ENCODE results near the gene PPM1F.

PPM1F gene

GRCh38 chr22:21974058-21974649, 21.5 kb upstream of the PPM1F start:
- no peak for TF ChIP-seq CTCF (IDR thresholded peaks at IDR 0.05; ENCODE audit: low read depth, low read length)
- no peak for DNase-seq (ENCODE audit: extremely low read depth, low read depth)

GRCh38 chr22:21972806-21973205, 20.2 kb upstream of the PPM1F start:
- TF ChIP-seq CTCF (IDR thresholded peaks at IDR 0.05; ENCODE audit: low read depth, low read length): no peak
- no peak for DNase-seq (ENCODE audit: extremely low read depth, low read depth)

GRCh38 chr22:21972293-21972779, 19.7 kb upstream of the PPM1F start:
- DNase-seq (ENCODE audit: extremely low read depth, low read depth): no peak
- TF ChIP-seq CTCF (IDR thresholded peaks at IDR 0.05; ENCODE audit: low read depth, low read length): peak; percentile 95

- DNase-seq (ENCODE audit: extremely low read depth, low read depth): no peak
- no peak for TF ChIP-seq CTCF (IDR thresholded peaks at IDR 0.05; ENCODE audit: low read depth, low read length)
Measured at GRCh38 chr22:21971858-21972275, 19.2 kb upstream of the PPM1F start.

- DNase-seq (ENCODE audit: extremely low read depth, low read depth): no peak
- no peak for TF ChIP-seq CTCF (IDR thresholded peaks at IDR 0.05; ENCODE audit: low read depth, low read length)
Measured at GRCh38 chr22:21970800-21971617, 18.4 kb upstream of the PPM1F start.

- DNase-seq (ENCODE audit: extremely low read depth, low read depth): no peak
- no peak for TF ChIP-seq CTCF (IDR thresholded peaks at IDR 0.05; ENCODE audit: low read depth, low read length)
Measured at GRCh38 chr22:21970037-21970799, 17.6 kb upstream of the PPM1F start.

Measured in AG09319 (cell line).